ENCODE data around the gene HM13.

Gene HM13

GRCh38 chr20:31617432-31618104, 103.3 kb downstream of the HM13 start:
- DNase-seq, result no peak

Data from activated T-cell treated with anti-CD3 and anti-CD28 coated beads, Interleukin-2, amount 50 U/mL, for 48 hours (primary cell).